AG09309 (cell line): ENCODE results near the gene XRCC2.
"Not testable (repeated sequence)": the region's sequence is repeated elsewhere in the genome, so short reads cannot be mapped to it uniquely, and the experiment has no call there.

ENCODE experiments used
- DNase-seq: peaks from one replicate; pipeline ENCODE4 v3.0.0-alpha.2; 2010; ENCODE audit warnings: low read depth
- H3K4me3 ChIP-seq: 2 replicates; pipeline ENCODE4 v1.5.1; 2011; ENCODE audit warnings: mild to moderate bottlenecking, low read depth, low read length, moderate library complexity; ENCODE audit not compliant: control insufficient read depth
- CTCF ChIP-seq: IDR thresholded peaks from 2 replicates; pipeline ENCODE4 v1.5.1; 2011; ENCODE audit warnings: mild to moderate bottlenecking, low read depth, low read length, inconsistent platforms; ENCODE audit not compliant: insufficient read depth, control insufficient read depth; ENCODE audit errors: missing control alignments

The XRCC2 gene

GRCh38 chr7:152704796-152705384, 28.9 kb upstream of the XRCC2 start:
- DNase-seq: no peak
- no peak overlapping the region for H3K4me3 ChIP-seq
- no peak for TF ChIP-seq CTCF

GRCh38 chr7:152699079-152699478, 23.1 kb upstream of the XRCC2 start:
- TF ChIP-seq CTCF: no peak
- H3K4me3 ChIP-seq: no peak overlapping the region
- DNase-seq: no peak

- not testable (repeated sequence) for DNase-seq, H3K4me3 ChIP-seq
Observed at GRCh38 chr7:152697268-152697974, 21.5 kb upstream of the XRCC2 start.

GRCh38 chr7:152692196-152692595, 16.3 kb upstream of the XRCC2 start:
- H3K4me3 ChIP-seq, DNase-seq: not testable (repeated sequence)

GRCh38 chr7:152683297-152683696, 7.4 kb upstream of the XRCC2 start:
- no peak for DNase-seq
- no peak for TF ChIP-seq CTCF

GRCh38 chr7:152677808-152678670, 2.1 kb upstream of the XRCC2 start:
- TF ChIP-seq CTCF: no peak
- H3K4me3 ChIP-seq: no peak overlapping the region
- no peak for DNase-seq

More at GRCh38 chr7:152683297-152683696, 7.4 kb upstream of the XRCC2 start:
- H3K4me3 ChIP-seq: no peak overlapping the region

- TF ChIP-seq CTCF: no peak
- H3K4me3 ChIP-seq: peak overlapping the region; percentile 77
- no peak for DNase-seq
Observed at GRCh38 chr7:152674860-152675758, 832 bp downstream of the XRCC2 start.
